HG02763 (cell line): Measurements from ENCODE around the gene CAMSAP2.
A peak's percentile ranks its signal among the peaks of the same experiment; 100 is the strongest.
"Not testable (repeated sequence)": the region's sequence is repeated elsewhere in the genome, so short reads cannot be mapped to it uniquely, and the experiment has no call there.

Experiments
- ATAC-seq: cut with Tn5 transposase; IDR thresholded peaks from one replicate; pipeline ENCODE4 v1.9.1; 2021; ENCODE audit warnings: mild to moderate bottlenecking, moderate library complexity; ENCODE audit not compliant: unreplicated experiment

CAMSAP2 gene

DNA sequence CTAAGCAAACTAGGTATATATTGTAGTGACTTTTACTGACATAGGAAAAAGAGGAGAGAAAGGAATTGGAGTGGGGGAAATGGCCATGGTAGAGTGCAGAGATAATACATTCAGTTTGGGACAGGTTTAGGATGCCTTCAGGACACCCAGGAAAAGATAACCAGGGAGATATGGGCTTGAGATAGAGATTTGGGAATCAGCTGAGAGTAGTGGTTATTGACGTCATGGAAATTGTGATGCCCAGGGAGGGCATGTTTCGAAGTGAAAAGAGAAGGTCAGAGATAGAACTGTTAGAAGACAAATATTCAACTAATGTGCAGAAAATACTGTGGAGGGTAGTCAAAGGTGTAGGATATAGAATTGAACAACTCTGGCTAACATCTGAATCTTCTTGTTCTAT, 40.6 kb downstream of the CAMSAP2 start:
- no peak for ATAC-seq

DNA sequence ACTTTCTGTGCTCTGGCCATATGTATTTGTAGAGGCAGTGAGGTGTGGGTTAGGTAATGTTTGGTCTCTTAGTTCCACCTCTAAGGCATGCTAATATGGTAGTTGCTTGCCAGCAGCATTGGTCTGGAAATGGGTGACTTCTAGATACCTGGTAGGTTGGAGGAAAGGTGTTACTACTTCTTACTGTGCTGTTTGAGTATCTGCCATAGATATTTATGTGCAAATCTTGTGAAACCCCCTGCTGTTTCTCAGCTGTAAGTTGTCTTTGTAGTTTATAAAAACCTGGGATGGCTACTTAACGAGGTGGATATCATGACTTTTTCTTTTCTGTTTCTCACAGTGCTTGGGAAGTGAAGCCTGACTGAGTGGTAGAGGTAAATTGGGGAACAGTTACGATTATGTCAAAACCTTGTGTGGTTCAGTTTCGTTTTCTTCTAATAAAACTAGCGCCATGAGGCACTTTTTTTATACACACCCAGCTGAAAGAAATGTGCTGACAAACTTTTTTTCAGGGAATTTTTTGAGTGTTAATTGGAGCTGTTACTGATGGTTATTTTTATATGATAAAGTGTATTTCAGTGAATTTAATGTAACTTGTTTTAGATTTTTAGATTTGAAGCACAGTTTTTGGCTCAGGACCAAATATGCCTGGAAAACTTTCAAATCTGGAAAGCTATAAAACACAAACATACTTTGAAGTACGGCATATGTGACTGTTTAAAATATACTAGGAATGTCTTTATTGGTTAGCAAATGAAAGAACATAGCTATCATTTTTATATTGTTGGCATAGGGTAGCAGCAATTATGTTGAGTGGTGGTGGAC, 42.1 kb downstream of the CAMSAP2 start:
- ATAC-seq: no peak

DNA sequence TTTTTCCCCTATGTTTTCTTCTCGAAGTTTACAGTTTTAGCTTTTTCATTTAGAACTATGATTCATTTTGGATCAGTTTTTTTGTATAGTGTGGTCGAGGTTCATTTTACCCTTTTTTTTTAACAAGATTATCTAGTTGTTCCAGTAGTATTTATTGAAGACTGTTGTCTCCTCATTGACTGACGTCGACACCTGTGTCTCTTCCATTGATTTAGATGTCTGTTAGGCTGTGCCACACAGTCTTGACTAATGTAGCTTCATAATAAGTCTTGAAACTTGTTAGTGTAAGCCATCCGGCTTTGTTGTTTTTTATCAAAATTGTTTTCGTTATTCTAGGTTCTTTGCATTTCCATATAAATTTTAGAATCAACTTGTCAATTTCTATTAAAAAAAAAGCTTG, 45.2 kb downstream of the CAMSAP2 start:
- ATAC-seq: no peak

DNA sequence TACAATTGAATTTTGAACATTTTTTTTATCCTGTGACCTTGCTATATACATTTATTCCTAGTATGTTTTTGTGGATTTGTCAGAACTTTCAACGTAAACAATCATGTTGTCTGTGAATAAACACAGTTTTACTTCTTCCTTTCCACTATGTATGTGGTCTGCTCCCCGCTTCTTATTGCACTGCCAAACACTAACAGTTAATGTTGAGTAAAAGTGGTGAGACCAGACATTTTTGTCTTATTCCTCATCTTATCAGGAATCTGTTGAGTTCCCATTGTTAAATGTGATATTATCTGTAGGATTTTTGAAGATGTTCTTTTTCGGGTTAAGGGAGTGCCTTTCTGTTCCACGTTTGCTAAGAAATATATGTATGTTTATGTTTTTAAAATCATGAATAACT, 45.9 kb downstream of the CAMSAP2 start:
- no peak for ATAC-seq

DNA sequence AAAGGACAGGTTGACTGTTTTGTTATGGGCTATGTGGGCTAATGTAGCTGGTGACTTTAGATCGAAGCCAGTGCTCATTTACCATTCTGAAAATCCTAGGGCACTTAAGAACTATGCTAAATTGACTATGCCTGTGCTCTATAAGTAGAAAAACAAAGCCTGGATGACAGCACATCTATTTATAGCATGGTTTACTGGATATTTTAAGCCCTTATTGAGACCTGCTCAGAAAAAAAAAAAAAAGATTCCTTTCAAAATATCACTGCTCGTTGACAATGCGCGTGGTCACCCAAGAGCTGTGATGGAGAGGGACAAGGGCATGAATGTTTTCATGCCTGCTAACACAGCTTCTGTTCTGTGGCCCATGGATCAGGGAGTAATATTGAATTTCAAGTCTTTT, 48.1 kb downstream of the CAMSAP2 start:
- no peak for ATAC-seq

DNA sequence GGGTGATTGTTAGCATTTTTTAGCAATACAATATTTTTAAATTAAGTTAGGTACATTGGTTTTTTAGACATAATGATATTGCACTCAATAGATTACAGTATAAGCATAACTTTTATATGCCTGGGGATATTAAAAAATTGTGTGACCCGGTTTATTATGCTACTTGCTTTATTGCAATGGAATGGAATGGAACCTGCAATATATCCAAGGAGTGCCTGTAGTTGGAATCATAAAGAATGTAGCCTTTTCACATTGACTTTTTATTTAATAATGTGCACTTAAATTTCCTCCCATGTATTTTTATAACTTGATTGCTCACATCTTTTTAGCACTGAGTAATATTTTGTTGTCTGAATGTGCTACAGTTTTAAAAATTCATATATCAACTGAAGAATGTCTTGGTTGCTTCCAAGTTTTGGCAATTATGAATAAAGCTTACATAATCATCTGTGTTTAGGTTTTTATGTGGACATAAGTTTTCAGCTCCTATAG, 49.2 kb downstream of the CAMSAP2 start:
- no peak for ATAC-seq

DNA sequence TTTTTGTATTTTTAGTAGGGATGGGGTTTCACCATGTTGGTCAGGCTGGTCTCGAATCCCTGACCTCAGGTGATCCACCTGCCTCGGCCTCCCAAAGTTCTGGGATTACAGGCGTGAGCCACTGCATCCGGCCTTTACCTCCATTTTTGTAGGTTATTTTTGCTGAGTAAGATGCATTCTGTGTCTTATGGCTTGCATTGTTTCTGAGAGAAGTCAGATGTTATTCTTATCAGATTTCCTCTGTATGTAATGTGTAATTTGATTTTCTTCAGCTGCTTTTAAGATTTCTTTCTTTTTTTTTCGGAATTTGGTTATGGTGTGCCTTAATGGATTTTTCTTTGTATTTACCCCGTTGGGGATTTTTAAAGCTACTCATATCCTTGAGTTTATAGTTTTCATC, 52.3 kb downstream of the CAMSAP2 start:
- not testable (repeated sequence) for ATAC-seq

DNA sequence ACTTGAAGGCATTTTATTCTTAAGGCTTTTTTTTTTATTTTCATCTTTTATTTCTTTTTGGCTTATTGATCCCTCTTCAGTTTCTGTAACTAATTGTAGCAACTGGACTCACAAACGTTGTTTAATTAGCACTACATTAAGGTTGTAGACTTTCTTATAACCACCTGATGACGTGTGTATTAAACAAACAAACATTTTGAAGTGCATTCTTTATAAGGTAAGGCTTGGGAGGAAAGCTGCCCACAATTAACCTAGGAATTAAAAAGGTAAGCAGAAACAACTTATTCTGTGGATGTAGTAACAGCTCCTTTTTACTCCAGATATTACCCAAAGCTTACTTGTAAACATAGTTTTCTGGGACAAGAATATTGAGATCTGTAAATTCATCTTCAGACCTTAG, 55.0 kb downstream of the CAMSAP2 start:
- ATAC-seq: no peak

DNA sequence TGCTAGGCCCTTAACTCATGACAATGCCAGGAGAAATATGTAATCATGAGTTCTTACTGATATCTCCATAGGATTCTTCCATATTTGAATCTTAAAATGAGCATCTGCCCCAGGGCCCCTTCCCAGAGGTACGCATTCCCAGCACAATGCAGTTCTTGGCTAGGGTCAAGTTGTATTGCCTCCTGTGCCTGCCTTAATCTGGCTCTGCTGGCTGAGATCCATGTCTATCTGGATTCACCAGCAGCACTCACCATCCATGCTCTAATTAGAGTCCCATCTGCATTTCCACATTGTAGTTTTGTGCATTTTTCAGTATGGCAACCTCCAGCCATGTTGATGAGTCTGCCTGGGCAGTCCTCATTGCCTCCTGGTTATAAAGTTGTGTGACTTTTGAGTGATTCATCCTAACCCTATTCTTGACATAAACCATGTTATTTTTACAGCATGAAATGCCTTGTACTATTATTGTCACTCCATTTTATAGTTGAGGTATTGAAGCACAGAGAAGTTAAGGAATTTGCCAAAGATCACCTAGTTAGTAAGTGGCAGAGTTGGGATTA, 55.9 kb downstream of the CAMSAP2 start:
- no peak for ATAC-seq

DNA sequence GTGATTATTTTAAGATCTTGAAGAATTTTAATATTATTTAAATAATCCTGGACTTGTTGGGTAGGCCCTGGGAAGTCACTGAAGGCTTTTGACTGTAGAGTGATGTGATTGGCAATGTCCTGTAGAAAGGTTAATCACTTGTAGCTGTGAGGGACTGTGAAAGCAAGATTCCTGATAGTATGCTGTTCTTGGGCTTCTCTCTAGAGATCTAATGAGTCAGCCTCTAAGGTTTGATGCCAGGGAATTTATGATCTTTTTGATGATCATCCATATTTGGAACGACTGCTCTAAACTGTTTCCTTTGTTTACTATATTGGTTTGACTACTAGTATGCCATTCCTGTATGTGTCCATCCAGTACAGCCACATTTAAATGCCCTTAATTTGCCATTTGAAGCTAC, 56.5 kb downstream of the CAMSAP2 start:
- no peak for ATAC-seq

DNA sequence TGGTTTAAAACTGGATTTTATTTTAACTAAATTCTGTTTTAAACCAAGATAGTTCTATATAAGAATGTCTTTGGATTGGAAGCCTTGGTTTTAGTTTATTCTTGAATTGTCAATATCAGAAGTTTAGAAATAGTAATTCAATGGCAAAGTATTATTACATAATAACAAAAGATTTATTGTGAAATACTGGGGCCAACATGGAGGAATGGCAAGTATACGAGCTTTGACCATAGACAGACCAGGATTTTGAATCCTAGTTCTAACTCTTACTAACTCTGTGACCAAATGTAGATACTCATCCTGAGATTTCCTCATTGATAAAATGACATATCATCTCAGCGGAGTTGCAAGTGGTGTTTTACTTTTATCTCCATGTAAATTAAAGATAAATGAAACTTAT, 63.3 kb downstream of the CAMSAP2 start:
- ATAC-seq: no peak

DNA sequence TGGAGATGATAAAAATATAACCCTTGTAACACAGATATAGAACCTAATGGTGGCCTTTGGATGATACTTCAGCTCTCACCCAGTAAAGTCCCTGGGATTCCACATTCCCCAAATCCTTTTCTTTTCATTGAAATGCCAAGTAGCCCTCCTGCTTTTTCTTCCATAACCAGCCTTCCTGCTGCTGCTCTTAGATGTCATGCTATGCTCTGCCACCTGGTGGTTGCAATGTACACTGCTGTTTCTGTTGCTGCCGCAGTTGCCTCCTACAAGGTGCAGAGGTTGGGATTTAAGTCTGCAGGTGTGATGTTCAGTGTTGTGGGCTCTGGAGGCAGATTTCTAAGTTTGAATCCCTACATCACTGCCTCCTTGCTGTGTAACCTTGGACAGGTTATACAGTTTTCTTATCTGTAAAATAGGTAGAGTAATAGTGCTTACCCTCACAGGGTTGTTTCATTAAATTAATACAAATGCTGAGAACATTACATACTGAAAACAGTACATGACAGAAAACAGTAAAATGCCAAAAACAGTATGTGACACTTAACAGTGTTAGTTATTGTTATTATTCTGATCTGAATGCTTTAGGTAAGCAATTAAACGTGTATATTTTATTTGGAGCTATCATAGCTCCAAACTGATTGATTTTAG, 64.3 kb downstream of the CAMSAP2 start:
- peak; percentile 76 for ATAC-seq

DNA sequence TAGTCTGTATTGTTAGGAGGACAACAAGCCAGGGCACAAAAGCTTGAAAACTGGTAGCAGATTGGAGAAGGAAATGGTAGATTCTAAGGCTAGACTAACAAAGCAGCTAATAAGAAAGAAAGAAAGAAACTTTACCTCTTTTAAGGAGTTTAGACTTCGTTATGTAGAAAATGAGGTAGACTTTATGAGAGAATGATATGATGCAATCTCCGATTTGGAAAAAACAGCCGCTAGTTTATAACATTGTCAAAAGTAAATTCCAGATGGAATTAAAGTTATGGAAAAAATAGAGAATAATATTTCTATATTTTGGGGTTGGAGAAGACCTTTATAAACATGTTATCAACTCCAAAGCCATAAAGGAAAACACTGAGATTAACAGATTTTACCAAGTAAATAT, 67.0 kb downstream of the CAMSAP2 start:
- ATAC-seq: no peak

DNA sequence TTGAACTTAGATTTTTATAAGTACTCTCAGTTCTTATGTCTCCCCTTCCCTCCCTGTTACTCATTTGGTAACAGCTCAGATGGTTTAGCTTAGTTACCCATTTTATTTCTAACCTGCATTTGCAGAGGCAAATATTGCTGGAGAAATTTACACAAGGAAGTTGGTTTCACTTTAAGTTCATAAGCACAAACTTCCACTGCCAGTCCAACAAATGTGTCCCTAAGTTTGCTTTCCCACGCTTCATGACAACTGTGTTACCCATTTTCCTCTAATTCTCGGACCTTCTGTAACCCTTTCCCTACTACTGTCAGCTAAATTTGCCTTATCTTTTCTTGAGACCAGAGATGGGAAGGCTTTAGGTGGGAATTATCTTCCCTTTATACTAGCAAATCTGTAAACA, 70.2 kb downstream of the CAMSAP2 start:
- no peak for ATAC-seq

DNA sequence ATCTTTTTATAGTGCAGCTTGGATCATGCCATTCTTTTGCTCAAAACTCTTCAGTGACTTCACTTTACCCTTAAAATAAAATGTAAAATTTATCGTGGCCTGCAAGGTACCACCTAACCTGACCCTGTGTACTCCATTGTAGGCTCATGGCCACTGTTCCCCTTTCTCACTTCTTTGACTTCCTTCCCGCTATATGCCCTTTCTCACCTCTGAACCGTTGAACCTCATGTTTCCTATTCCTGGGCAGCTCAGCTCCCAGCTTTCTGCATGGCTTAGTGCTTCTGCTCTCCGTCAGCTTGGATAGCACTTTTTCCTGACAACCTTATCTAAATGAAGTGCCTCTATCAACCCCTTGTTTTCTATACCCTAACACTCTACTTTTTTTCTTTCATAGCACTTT, 73.0 kb downstream of the CAMSAP2 start:
- ATAC-seq: no peak

DNA sequence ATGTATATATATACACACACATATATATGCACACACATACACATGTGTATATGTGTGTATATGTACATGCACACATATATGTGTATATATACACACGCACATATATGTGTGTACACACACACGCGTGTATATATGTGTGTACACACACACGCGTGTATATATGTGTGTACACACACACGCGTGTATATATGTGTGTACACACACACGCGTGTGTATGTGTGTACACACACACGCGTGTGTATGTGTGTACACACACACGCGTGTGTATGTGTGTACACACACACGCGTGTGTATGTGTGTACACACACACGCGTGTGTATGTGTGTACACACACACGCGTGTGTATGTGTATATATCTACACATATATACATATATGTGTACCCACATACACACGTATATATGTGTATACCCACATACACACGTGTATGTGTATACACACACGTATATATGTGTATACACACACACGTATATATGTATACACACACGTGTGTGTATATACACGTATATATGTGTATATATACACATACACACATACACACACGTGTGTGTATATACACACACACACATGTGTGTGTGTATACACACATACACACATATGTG, 78.0 kb downstream of the CAMSAP2 start:
- ATAC-seq: not testable (repeated sequence)

DNA sequence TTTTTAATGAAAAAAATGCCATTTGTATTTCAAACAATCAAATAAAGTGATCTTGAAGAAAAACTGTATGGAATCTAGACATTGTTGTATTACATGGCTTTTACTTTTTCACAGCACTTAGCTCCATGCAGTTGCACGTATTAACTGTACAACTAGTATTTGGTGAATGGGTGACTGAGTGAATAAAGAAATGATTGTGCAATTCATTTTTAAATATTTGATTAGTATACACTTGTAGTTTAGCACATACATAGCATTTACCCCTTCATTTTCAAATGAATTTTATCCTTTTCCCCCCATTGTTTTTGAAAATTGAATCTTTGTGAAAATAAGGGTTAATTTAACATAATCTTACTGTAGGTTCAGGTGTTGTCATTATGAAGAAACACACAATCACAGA, 79.6 kb downstream of the CAMSAP2 start:
- no peak for ATAC-seq

DNA sequence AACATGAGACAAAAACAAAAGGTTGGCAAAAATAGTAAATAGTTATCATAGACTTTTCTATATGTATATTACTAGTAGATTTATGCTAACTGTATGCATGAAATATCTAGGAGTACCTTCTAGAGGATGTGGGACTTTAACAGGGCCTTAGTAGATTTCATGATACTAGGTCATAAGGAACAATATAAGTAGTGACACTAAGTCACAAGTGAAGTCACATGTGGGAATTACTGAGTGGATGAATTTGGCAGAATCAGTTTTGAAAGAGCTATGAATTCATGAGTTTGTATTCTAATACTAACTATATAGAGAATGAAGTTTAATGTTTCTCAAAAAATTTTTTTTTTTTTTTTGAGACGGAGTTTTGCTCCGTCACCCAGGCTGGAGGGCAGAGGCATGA, 81.0 kb downstream of the CAMSAP2 start:
- no peak for ATAC-seq

DNA sequence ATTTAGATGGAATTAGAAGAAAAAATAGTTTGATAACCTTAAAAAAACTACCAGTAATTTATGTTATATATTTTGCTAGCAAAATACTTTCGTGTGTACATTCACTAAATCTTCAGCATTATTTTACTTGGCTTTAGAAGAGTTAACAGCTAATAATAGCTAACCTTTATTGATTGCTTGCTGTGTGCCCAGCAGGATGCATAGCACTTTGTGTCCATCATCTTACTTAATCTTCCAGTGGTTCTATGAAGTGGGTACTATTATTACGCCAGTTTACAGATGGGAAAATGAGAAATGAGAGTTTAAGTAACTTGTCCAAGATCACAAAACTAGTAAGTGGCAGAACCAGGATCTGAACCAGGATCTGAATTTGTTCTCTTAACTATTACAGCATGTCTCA, 92.4 kb downstream of the CAMSAP2 start:
- ATAC-seq: no peak

DNA sequence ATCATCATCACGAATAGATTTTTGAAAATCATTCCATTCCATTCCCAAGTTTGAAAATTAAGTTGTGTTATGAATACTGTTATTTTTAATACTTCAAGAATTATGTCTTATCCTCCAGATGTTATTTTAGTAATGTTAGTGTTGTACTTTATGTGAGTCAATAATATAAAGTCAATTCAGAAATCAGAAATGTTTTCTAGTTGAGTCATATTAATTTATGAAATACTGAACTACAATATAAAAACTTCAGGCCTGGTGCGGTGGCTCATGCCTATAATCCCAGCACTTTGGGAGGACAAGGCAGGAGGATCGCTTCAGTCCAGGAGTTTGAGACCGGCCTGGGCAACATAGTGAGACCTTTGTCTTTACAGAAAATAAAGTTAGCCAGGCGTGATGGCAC, 95.7 kb downstream of the CAMSAP2 start:
- ATAC-seq: no peak

DNA sequence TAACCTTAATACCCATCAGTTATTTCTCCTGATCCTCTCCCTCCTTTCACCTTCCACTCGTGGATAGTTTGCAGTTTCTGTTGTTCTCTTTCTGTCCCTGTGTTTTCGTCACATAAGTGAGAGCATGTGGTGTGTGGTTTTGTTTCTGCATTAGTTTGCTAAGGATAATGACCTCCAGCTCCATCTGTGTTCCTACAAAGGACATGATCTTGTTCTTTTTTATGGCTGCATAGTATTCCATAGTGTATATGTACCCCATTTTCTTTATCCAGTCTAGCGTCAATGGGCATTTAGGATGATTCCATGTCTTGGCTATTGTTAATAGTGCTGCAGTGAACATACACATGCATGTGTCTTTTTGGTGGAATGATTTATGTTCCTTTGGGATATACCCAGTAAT, 97.5 kb downstream of the CAMSAP2 start:
- ATAC-seq: no peak
